Breast epithelium (tissue), 3 donors: ENCODE results near the gene THSD4.

ENCODE experiments used
- CTCF ChIP-seq, 3 donors: fragments of 450-650 bp; IDR thresholded peaks; one replicate each; pipeline ENCODE4 v1.5.1; 2016 to 2017; ENCODE audit warnings: antibody characterized with exemption in 3 of 3, mild to moderate bottlenecking in 3 of 3, moderate library complexity in 3 of 3
- POLR2A ChIP-seq: fragments of 450-650 bp; IDR thresholded peaks from one replicate; pipeline ENCODE4 v1.6.1; 2016; ENCODE audit warnings: antibody characterized with exemption, mild to moderate bottlenecking, moderate library complexity

- no peak for TF ChIP-seq CTCF (IDR thresholded peaks at IDR 0.05)
- no peak for TF ChIP-seq POLR2A
Observed at GRCh38 chr15:71380345-71380744, 265.1 kb downstream of the THSD4 start.
